K562 (cell line): Measurements from ENCODE around the gene OR3A3. TPM values are rescaled to one million over a fixed set of nuclear protein-coding genes. Genes with fewer than 3 reads are reported as not detected.

Experiments used
- ATAC-seq: fragments of 200-7000 bp; cut with Tn5 transposase; 3 replicates; pipeline ENCODE4 v1.9.1; 2020; ENCODE audit warnings: moderate library complexity
- BruUV-seq: library from RNA; stranded (reverse); fragments of 400-500 nt; replicated peaks from 2 replicates; lab custom pipeline; 2021; lab: Mats Ljungman, UMichigan
- CTCF ChIA-PET: fragments of 300-600 bp; formaldehyde crosslinking; extraction: SDS; loops from one replicate; lab custom pipeline; 2021; ENCODE audit warnings: low intra/inter-chr PET ratio; lab: Yijun Ruan, JAX
- POLR2A ChIA-PET: fragments of 300-600, 350-650 bp; sonication (Branson Sonifier 250); formaldehyde crosslinking; extraction: SDS; loops from one replicate; lab custom pipeline; 2021; ENCODE audit warnings: antibody characterized with exemption, inconsistent platforms; lab: Yijun Ruan, JAX
- DNase-seq, 4 experiments: peaks; one replicate each; pipeline versions ENCODE4 v3.0.0 to v3.0.0-alpha.2; 2011 to 2018; ENCODE audit warnings: low spot score in 3 of 4, mixed read lengths in 3 of 4; ENCODE audit errors: extremely low read depth in 1 of 4
- FAIRE-seq: peaks from 2 replicates; lab custom pipeline; 2011; peaks lifted over from hg19 to GRCh38; lab: Jason Lieb, UNC
- H2AFZ ChIP-seq: 2 replicates; pipeline ENCODE4 v1.6.0; 2011; ENCODE audit warnings: low read depth, low read length, control low read depth, inconsistent platforms
- H3K27ac ChIP-seq: fragments of 200-600 bp; 3 replicates; pipeline ENCODE4 v1.8.0; 2011; ENCODE audit warnings: low read depth, mild to moderate bottlenecking, control low read depth, inconsistent platforms, low read length, moderate library complexity, mixed read lengths; ENCODE audit errors: extremely low read depth
- H3K27me3 ChIP-seq, 2 experiments: fragments of 300-600 bp in 1 of 2; 2 replicates in 1 of 2; 3 replicates in 1 of 2; pipeline versions ENCODE4 v1.6.0 to v1.8.0; 2011; ENCODE audit warnings: inconsistent platforms in 2 of 2, low read length in 2 of 2, mild to moderate bottlenecking in 1 of 2, mixed read lengths in 1 of 2, moderate library complexity in 1 of 2; ENCODE audit not compliant: control insufficient read depth in 2 of 2, insufficient read depth in 2 of 2
- H3K36me3 ChIP-seq: fragments of 300-600 bp; 3 replicates; pipeline ENCODE4 v1.8.0; 2011; ENCODE audit warnings: mild to moderate bottlenecking, low read length, inconsistent platforms; ENCODE audit not compliant: control insufficient read depth, insufficient read depth
- H3K4me1 ChIP-seq, 2 experiments: fragments of 200-600 bp in 1 of 2; replicated peaks in 1 of 2; 2 replicates in 1 of 2; 3 replicates in 1 of 2; pipeline versions ENCODE4 v1.5.1 to v1.8.0; 2011; ENCODE audit warnings: inconsistent platforms in 2 of 2, low read length in 2 of 2, mild to moderate bottlenecking in 1 of 2, mixed read lengths in 1 of 2, moderate library complexity in 1 of 2; ENCODE audit not compliant: control insufficient read depth in 2 of 2, insufficient read depth in 2 of 2
- H3K4me2 ChIP-seq: 2 replicates; pipeline ENCODE4 v1.6.1; 2011; ENCODE audit warnings: low read length, control low read depth, inconsistent platforms, mixed read lengths; ENCODE audit not compliant: insufficient read depth
- H3K4me3 ChIP-seq: fragments of 200-600 bp; sonication (generic), shearing (Covaris generic); 2 replicates; pipeline ENCODE4 v1.5.1; 2016; ENCODE audit warnings: control low read depth, inconsistent platforms
- H3K79me2 ChIP-seq: fragments of 200-600 bp; 3 replicates; pipeline ENCODE4 v1.8.0; 2011; ENCODE audit warnings: low read length, inconsistent platforms; ENCODE audit not compliant: control insufficient read depth, insufficient read depth
- H3K9ac ChIP-seq, 2 experiments: 2 replicates each; pipeline versions ENCODE4 v1.6.0 to v1.6.1; 2011; ENCODE audit warnings: low read depth in 2 of 2, low read length in 2 of 2, control low read depth in 1 of 2, inconsistent platforms in 1 of 2, mild to moderate bottlenecking in 1 of 2, mixed read lengths in 1 of 2; ENCODE audit not compliant: insufficient read depth in 1 of 2
- H3K9me1 ChIP-seq: one replicate; pipeline ENCODE4 v1.6.0; 2011; ENCODE audit warnings: inconsistent platforms, mild to moderate bottlenecking, low read length, moderate library complexity; ENCODE audit not compliant: control insufficient read depth, insufficient read depth
- H3K9me3 ChIP-seq: replicated peaks from 2 replicates; pipeline ENCODE4 v1.5.1; 2011; ENCODE audit warnings: low read depth, low read length, inconsistent platforms; ENCODE audit not compliant: control insufficient read depth, insufficient read depth
- H4K20me1 ChIP-seq: replicated peaks from 2 replicates; pipeline ENCODE4 v1.6.1; 2011; ENCODE audit warnings: low read length, inconsistent platforms, mixed read lengths; ENCODE audit not compliant: control insufficient read depth, insufficient read depth
- CC2D1A ChIP-seq: fragments of 450-650 bp; IDR thresholded peaks from 2 replicates; pipeline ENCODE4 v1.6.1; 2017; ENCODE audit warnings: mild to moderate bottlenecking
- HDAC2 ChIP-seq: fragments of 450-650 bp; IDR thresholded peaks from 2 replicates; pipeline ENCODE4 v1.6.1; 2016; ENCODE audit warnings: mild to moderate bottlenecking
- MTA3 ChIP-seq: fragments of 450-650 bp; formaldehyde crosslinking; IDR thresholded peaks from 2 replicates; pipeline ENCODE4 v1.6.1; 2017; ENCODE audit warnings: mild to moderate bottlenecking, borderline replicate concordance
- PML ChIP-seq: IDR thresholded peaks from 2 replicates; pipeline ENCODE4 v1.6.1; 2012; ENCODE audit warnings: low read length, inconsistent platforms
- POLR2H ChIP-seq: IDR thresholded peaks from 2 replicates; pipeline ENCODE4 v1.6.1; 2016; ENCODE audit warnings: missing genetic modification characterization, low read depth, mild to moderate bottlenecking, control low read depth, missing compliant biosample characterization, moderate library complexity
- PPARD ChIP-seq: fragments of 250-450 bp; sonication (Bioruptor Pico); IDR thresholded peaks from 2 replicates; pipeline ENCODE4 v1.8.0; 2022; ENCODE audit warnings: inconsistent platforms, mild to moderate bottlenecking, moderate library complexity
- RBFOX2 ChIP-seq: fragments of 200-400 bp; formaldehyde crosslinking; IDR thresholded peaks from 2 replicates; pipeline ENCODE4 v1.6.1; 2017; ENCODE audit warnings: low read depth, mild to moderate bottlenecking, low read length, moderate library complexity
- RFX1 ChIP-seq: fragments of 450-650 bp; IDR thresholded peaks from 2 replicates; pipeline ENCODE4 v1.6.1; 2016; ENCODE audit warnings: mild to moderate bottlenecking, moderate library complexity
- SNIP1 ChIP-seq: fragments of 450-650 bp; IDR thresholded peaks from 2 replicates; pipeline ENCODE4 v1.7.1; 2017; ENCODE audit warnings: low read depth, mild to moderate bottlenecking
- ZNF830 ChIP-seq: fragments of 250-450 bp; sonication (Bioruptor Pico); IDR thresholded peaks from 2 replicates; pipeline ENCODE4 v1.5.0; 2021; ENCODE audit warnings: mild to moderate bottlenecking
- WGBS: fragments of 100-300 bp; shearing (Covaris generic); methylation state at CpG from one replicate; pipeline ENCODE4 v1.1.6; 2016; ENCODE audit warnings: low coverage, mixed read lengths; ENCODE audit not compliant: insufficient coverage; ENCODE audit errors: missing lambda C conversion rate; 5-methylcytosine and 5-hydroxymethylcytosine counted together
- in situ Hi-C: fragments of 300-500 bp; cut with MboI; formaldehyde crosslinking; loops from 4 replicates; pipeline ENCODE4 v1.15.0; 2018; ENCODE audit warnings: inconsistent platforms, mixed read lengths
- intact Hi-C: fragments of 100-400 bp; cut with micrococcal nuclease; formaldehyde crosslinking; loops from 2 replicates; pipeline ENCODE4 v1.14.2; 2022
- polyA plus RNA-seq, 8 experiments: library from polyadenylated mRNA; depleted of rRNA in 4 of 8; stranded (reverse) in 5 of 8; unstranded in 3 of 8; fragments of >200 nt; fragmentation: Nextera tagmentation in 2 of 8; fragmentation: Illumina TruSeq in 1 of 8; extraction: Ambion mirVana in 2 of 8; extraction: Trizol in 1 of 8; gene quantifications; 2 replicates each; pipeline versions ENCODE4 v1.2.1 to v1.2.3, GENCODE V29; 2011 to 2014; ENCODE audit warnings: inconsistent platforms in 1 of 8, missing spikeins in 1 of 8
- total RNA-seq, 7 experiments: library from RNA; depleted of rRNA in 6 of 7; stranded (reverse); fragments of >200 nt in 6 of 7; fragmentation: Illumina TruSeq in 2 of 7; extraction: Trizol in 2 of 7; gene quantifications; 2 replicates each; pipeline versions ENCODE4 v1.2.1 to v1.2.3, GENCODE V29; 2011 to 2021; ENCODE audit warnings: low replicate concordance in 1 of 7
- TF ChIP-seq, protein P1 (sequence below): fragments of 250-450 bp; sonication (Bioruptor Pico); IDR thresholded peaks from 2 replicates; pipeline ENCODE4 v1.5.1; 2021; ENCODE audit warnings: mild to moderate bottlenecking
- TF ChIP-seq, protein P2 (sequence below): sonication (generic); formaldehyde crosslinking; IDR thresholded peaks from 2 replicates; pipeline ENCODE4 v1.8.0; 2023; ENCODE audit warnings: mild to moderate bottlenecking, missing genetic modification reagents
- TF ChIP-seq, protein P3 (sequence below): sonication (generic); formaldehyde crosslinking; IDR thresholded peaks from 2 replicates; pipeline ENCODE4 v1.8.0; 2022; ENCODE audit warnings: mild to moderate bottlenecking, low read depth, missing genetic modification reagents
- TF ChIP-seq, protein P4 (sequence below): sonication (generic); formaldehyde crosslinking; IDR thresholded peaks from 2 replicates; pipeline ENCODE4 v1.8.0; 2022; ENCODE audit warnings: mild to moderate bottlenecking, missing genetic modification reagents

The OR3A3 gene
- total and polyA plus RNA-seq, 9 of the 15 experiments (the other 6 are each of a cell fraction or from before 2014, with no cell fraction given), result not detected

DNA sequence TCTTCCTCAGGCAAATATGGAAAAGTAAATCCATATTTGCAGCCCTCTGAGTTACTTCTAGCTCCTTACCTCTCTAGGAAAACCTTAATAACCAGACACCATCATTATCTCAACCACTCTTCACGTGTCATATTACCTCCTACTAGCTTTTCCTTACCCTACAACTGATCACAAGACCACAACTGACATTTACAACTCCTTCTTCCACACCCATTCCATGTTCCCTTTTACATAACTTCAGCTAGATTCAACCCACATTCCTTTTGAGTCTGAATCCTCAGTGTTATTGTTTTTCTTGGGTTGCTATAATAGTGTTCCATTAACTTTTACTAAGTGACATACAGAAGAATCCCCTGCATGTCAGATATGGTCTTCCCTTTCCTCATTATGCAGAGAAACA lies 27.2 kb downstream of the OR3A3 start:
- in situ Hi-C loops (no loop called here), intact Hi-C loops (no loop called here)
- DNase-seq, result no peak
- no peak for ATAC-seq
- Histone ChIP-seq H2AFZ (no peak overlapping the region), H3K27me3 (no peaks in the 10 kb centered on the region), H3K79me2 (no peaks in the 10 kb centered on the region), H3K27ac (no peak overlapping the region), H3K4me1 (no peaks in the 10 kb centered on the region), H3K4me3 (no peak overlapping the region), H3K4me2 (no peak overlapping the region), H3K9me1 (no peaks in the 10 kb centered on the region), H4K20me1 (no peaks in the 10 kb centered on the region), H3K9me3 (no peaks in the 10 kb centered on the region), H3K36me3 (no peaks in the 10 kb centered on the region), H3K9ac (no peak overlapping the region)
- POLR2A ChIA-PET, result no interaction called here
- 0% methylated on average over 1 of the region's 1 CpG for WGBS
- no peak for FAIRE-seq
- TF ChIP-seq PPARD (no peak), SNIP1 (no peak), RBFOX2 (no peak), PML (no peak), HDAC2 (no peak), MTA3 (no peak), RFX1 (no peak), POLR2H (tag) (no peak), CC2D1A (no peak), ZNF830 (CRISPR knock-in tag) (no peak)
- TF ChIP-seq, protein P1, sequence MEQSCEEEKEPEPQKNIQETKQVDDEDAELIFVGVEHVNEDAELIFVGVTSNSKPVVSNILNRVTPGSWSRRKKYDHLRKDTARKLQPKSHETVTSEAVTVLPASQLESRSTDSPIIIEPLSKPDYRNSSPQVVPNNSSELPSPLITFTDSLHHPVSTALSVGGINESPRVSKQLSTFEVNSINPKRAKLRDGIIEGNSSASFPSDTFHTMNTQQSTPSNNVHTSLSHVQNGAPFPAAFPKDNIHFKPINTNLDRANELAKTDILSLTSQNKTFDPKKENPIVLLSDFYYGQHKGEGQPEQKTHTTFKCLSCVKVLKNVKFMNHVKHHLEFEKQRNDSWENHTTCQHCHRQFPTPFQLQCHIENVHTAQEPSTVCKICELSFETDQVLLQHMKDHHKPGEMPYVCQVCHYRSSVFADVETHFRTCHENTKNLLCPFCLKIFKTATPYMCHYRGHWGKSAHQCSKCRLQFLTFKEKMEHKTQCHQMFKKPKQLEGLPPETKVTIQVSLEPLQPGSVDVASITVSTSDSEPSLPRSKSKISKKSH (CRISPR knock-in tag), result no peak
- TF ChIP-seq, protein P2, sequence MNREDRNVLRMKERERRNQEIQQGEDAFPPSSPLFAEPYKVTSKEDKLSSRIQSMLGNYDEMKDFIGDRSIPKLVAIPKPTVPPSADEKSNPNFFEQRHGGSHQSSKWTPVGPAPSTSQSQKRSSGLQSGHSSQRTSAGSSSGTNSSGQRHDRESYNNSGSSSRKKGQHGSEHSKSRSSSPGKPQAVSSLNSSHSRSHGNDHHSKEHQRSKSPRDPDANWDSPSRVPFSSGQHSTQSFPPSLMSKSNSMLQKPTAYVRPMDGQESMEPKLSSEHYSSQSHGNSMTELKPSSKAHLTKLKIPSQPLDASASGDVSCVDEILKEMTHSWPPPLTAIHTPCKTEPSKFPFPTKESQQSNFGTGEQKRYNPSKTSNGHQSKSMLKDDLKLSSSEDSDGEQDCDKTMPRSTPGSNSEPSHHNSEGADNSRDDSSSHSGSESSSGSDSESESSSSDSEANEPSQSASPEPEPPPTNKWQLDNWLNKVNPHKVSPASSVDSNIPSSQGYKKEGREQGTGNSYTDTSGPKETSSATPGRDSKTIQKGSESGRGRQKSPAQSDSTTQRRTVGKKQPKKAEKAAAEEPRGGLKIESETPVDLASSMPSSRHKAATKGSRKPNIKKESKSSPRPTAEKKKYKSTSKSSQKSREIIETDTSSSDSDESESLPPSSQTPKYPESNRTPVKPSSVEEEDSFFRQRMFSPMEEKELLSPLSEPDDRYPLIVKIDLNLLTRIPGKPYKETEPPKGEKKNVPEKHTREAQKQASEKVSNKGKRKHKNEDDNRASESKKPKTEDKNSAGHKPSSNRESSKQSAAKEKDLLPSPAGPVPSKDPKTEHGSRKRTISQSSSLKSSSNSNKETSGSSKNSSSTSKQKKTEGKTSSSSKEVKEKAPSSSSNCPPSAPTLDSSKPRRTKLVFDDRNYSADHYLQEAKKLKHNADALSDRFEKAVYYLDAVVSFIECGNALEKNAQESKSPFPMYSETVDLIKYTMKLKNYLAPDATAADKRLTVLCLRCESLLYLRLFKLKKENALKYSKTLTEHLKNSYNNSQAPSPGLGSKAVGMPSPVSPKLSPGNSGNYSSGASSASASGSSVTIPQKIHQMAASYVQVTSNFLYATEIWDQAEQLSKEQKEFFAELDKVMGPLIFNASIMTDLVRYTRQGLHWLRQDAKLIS, result no peak
- TF ChIP-seq, protein P3, sequence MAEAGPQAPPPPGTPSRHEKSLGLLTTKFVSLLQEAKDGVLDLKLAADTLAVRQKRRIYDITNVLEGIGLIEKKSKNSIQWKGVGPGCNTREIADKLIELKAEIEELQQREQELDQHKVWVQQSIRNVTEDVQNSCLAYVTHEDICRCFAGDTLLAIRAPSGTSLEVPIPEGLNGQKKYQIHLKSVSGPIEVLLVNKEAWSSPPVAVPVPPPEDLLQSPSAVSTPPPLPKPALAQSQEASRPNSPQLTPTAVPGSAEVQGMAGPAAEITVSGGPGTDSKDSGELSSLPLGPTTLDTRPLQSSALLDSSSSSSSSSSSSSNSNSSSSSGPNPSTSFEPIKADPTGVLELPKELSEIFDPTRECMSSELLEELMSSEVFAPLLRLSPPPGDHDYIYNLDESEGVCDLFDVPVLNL (CRISPR knock-in tag), result no peak
- TF ChIP-seq, protein P4, sequence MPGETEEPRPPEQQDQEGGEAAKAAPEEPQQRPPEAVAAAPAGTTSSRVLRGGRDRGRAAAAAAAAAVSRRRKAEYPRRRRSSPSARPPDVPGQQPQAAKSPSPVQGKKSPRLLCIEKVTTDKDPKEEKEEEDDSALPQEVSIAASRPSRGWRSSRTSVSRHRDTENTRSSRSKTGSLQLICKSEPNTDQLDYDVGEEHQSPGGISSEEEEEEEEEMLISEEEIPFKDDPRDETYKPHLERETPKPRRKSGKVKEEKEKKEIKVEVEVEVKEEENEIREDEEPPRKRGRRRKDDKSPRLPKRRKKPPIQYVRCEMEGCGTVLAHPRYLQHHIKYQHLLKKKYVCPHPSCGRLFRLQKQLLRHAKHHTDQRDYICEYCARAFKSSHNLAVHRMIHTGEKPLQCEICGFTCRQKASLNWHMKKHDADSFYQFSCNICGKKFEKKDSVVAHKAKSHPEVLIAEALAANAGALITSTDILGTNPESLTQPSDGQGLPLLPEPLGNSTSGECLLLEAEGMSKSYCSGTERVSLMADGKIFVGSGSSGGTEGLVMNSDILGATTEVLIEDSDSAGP, result no peak
- CTCF ChIA-PET, result no interaction called here
- BruUV-seq, result no TSS peak
